GM12878 (cell line): ENCODE data around the gene UBXN7. TPM values are rescaled to one million over a fixed set of nuclear protein-coding genes. Genes with fewer than 3 reads are reported as not detected.
"Not testable (repeated sequence)": the region's sequence is repeated elsewhere in the genome, so short reads cannot be mapped to it uniquely, and the experiment has no call there.

Experiments used
- ATAC-seq: fragments of 200-7000 bp; cut with Tn5 transposase; 3 replicates; pipeline ENCODE4 v1.9.1; 2020; ENCODE audit warnings: mild to moderate bottlenecking, moderate library complexity
- BruUV-seq: library from RNA; stranded (reverse); fragments of 400-500 nt; replicated peaks from 2 replicates; lab custom pipeline; 2021; lab: Mats Ljungman, UMichigan
- CTCF ChIA-PET: fragments of 300-600 bp; sonication (Branson Sonifier 250); formaldehyde crosslinking; extraction: SDS; loops from one replicate; lab custom pipeline; 2021; ENCODE audit warnings: inconsistent platforms; lab: Yijun Ruan, JAX
- POLR2A ChIA-PET: fragments of 350-600 bp; formaldehyde crosslinking; extraction: SDS; loops from one replicate; lab custom pipeline; 2021; ENCODE audit warnings: inconsistent platforms; lab: Charles Lee
- RAD21 ChIA-PET: fragments of 300-600 bp; sonication (Branson Sonifier 250); formaldehyde crosslinking; loops from one replicate; lab custom pipeline; 2023; ENCODE audit warnings: antibody characterized with exemption; ENCODE audit not compliant: unreplicated experiment; lab: Charles Lee
- SMC1A ChIA-PET: fragments of 300-600 bp; sonication (Branson Sonifier 250); formaldehyde crosslinking; loops from one replicate; lab custom pipeline; 2023; ENCODE audit not compliant: unreplicated experiment, uncharacterized antibody; lab: Charles Lee
- DNase-seq: peaks from one replicate; pipeline ENCODE4 v3.0.0-alpha.2; 2011; ENCODE audit warnings: low read depth, low spot score
- FAIRE-seq: peaks from 3 replicates; lab custom pipeline; 2011; peaks lifted over from hg19 to GRCh38; lab: Jason Lieb, UNC
- H2AFZ ChIP-seq: 2 replicates; pipeline ENCODE4 v1.6.0; 2011; ENCODE audit warnings: low read depth, low read length, control low read depth; ENCODE audit not compliant: control insufficient read depth
- H3K27ac ChIP-seq: 2 replicates; pipeline ENCODE4 v1.5.1; 2011; ENCODE audit warnings: control low read depth; ENCODE audit not compliant: control insufficient read depth, insufficient read depth
- H3K27me3 ChIP-seq, 2 experiments: replicated peaks in 1 of 2; 2 replicates each; pipeline versions ENCODE4 v1.6.0 to v1.6.1; 2011; ENCODE audit warnings: low read length in 1 of 2; ENCODE audit not compliant: control insufficient read depth in 2 of 2, insufficient read depth in 2 of 2
- H3K36me3 ChIP-seq, 2 experiments: 2 replicates each; pipeline ENCODE4 v1.5.1; 2011; ENCODE audit warnings: low read length in 1 of 2; ENCODE audit not compliant: control insufficient read depth in 2 of 2, insufficient read depth in 2 of 2
- H3K4me1 ChIP-seq: 2 replicates; pipeline ENCODE4 v1.6.1; 2011; ENCODE audit warnings: mild to moderate bottlenecking, low read length, moderate library complexity, mixed read lengths; ENCODE audit not compliant: control insufficient read depth, insufficient read depth
- H3K4me2 ChIP-seq: 2 replicates; pipeline ENCODE4 v1.6.0; 2011; ENCODE audit warnings: control low read depth; ENCODE audit not compliant: control insufficient read depth, insufficient read depth
- H3K4me3 ChIP-seq: fragments of 200-600 bp; sonication (generic); 2 replicates; pipeline ENCODE4 v1.5.1; 2016
- H3K79me2 ChIP-seq: 2 replicates; pipeline ENCODE4 v1.6.0; 2011; ENCODE audit warnings: low read length; ENCODE audit not compliant: control insufficient read depth, insufficient read depth
- H3K9ac ChIP-seq: 2 replicates; pipeline ENCODE4 v1.8.0; 2011; ENCODE audit warnings: low read length, control low read depth, mixed read lengths; ENCODE audit not compliant: control insufficient read depth, insufficient read depth
- H3K9me3 ChIP-seq: replicated peaks from 3 replicates; pipeline ENCODE4 v1.5.1; 2011; ENCODE audit warnings: mild to moderate bottlenecking, low read length; ENCODE audit not compliant: control insufficient read depth, insufficient read depth
- H4K20me1 ChIP-seq: 2 replicates; pipeline ENCODE4 v1.6.0; 2011; ENCODE audit not compliant: control insufficient read depth, insufficient read depth
- WGBS: methylation state at CpG from one replicate; pipeline ENCODE4 v1.1.6; 2016; ENCODE audit warnings: low lambda C conversion rate; ENCODE audit not compliant: insufficient replicate concordance, insufficient coverage; ENCODE audit errors: missing lambda C conversion rate; 5-methylcytosine and 5-hydroxymethylcytosine counted together
- in situ Hi-C: fragments of 300-500 bp; cut with MboI; formaldehyde crosslinking; loops from 9 replicates; pipeline ENCODE4 v1.14.3; 2018; ENCODE audit warnings: mixed read lengths
- intact Hi-C: fragments of 100-400 bp; cut with micrococcal nuclease; formaldehyde crosslinking; loops from one replicate; pipeline ENCODE4 v1.14.2; 2022; ENCODE audit not compliant: unreplicated experiment
- polyA plus RNA-seq, 11 experiments: library from polyadenylated mRNA; depleted of rRNA in 4 of 11; unstranded in 6 of 11; stranded (reverse) in 5 of 11; fragments of >200 nt; fragmentation: Nextera tagmentation in 4 of 11; fragmentation: Illumina TruSeq in 1 of 11; extraction: Ambion mirVana in 4 of 11; extraction: Trizol in 1 of 11; gene quantifications; 1 replicate in 1 of 11; 2 replicates in 10 of 11; pipeline versions ENCODE4 v1.2.1 to v1.2.3, GENCODE V29; 2011 to 2016; ENCODE audit warnings: inconsistent platforms in 2 of 11, missing spikeins in 2 of 11, low read depth in 1 of 11
- total RNA-seq, 4 experiments: library from RNA; depleted of rRNA in 3 of 4; stranded (reverse); fragments of >200 nt in 3 of 4; fragmentation: Illumina TruSeq in 1 of 4; extraction: Trizol in 1 of 4; gene quantifications; 2 replicates each; pipeline versions ENCODE4 v1.2.1 to v1.2.3, GENCODE V29; 2013 to 2021

The UBXN7 gene
- total and polyA plus RNA-seq, 10 of the 15 experiments (the other 5 are each of a cell fraction or from before 2014, with no cell fraction given) = 4.8 to 78.4 (median 24.9) TPM

DNA sequence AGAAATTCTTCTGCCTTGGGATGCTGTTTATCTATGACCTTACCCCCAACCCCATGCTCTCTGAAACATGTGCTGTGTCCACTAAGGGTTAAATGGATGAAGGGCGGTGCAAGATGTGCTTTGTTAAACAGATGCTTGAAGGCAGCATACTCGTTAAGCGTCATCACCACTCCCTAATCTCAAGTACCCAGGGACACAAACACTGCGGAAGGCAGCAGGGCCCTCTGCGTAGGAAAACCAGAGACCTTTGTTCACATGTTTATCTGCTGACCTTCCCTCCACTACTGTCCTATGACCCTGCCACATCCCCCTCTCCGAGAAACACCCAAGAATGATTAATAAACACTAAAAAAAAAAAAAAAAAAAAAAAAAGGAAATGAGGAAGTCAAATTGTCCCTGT is 46.2 kb downstream of the UBXN7 start:
- H2AFZ ChIP-seq, in situ Hi-C loops, FAIRE-seq, H3K9ac ChIP-seq, CTCF ChIA-PET, H3K9me3 ChIP-seq, H3K27ac ChIP-seq, DNase-seq, ATAC-seq, intact Hi-C loops, POLR2A ChIA-PET, RAD21 ChIA-PET, H4K20me1 ChIP-seq, H3K4me2 ChIP-seq, H3K79me2 ChIP-seq, H3K27me3 ChIP-seq, H3K4me3 ChIP-seq, H3K4me1 ChIP-seq, SMC1A ChIA-PET, BruUV-seq: not testable (repeated sequence)
- WGBS = 95% methylated on average over 5 of the region's 6 CpGs
- peaks cover 3 to 12% of the 10 kb centered on the region in 2 experiments; a peak in 3 of 4 replicates for H3K36me3 ChIP-seq

DNA sequence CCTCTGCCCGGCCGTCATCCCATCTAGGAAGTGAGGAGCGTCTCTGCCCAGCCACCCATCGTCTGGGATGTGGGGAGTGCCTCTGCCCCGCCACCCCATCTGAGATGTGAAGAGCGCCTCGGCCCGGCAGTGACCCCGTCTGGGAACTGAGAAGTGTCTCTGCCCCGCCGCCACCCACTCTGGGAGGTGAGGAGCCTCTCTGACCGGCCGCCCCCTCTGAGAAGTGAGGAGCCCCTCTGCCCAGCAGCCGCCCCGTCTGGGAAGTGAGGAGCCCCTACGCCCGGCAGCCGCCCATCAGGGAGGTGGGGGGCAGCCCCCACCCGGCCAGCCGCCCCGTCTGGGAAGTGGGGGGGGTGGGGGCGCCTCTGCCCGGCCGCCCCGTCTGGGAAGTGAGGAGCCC is 46.8 kb downstream of the UBXN7 start:
- BruUV-seq, POLR2A ChIA-PET, CTCF ChIA-PET, H3K36me3 ChIP-seq, H3K4me3 ChIP-seq, ATAC-seq, H3K79me2 ChIP-seq, H3K27ac ChIP-seq, FAIRE-seq, H3K4me1 ChIP-seq, H2AFZ ChIP-seq, intact Hi-C loops, H3K27me3 ChIP-seq, RAD21 ChIA-PET, SMC1A ChIA-PET, H4K20me1 ChIP-seq, DNase-seq, H3K9me3 ChIP-seq, H3K9ac ChIP-seq, H3K4me2 ChIP-seq, in situ Hi-C loops: not testable (repeated sequence)
- WGBS = 97% methylated on average over 22 of the region's 25 CpGs
